Activated naive CD4-positive, alpha-beta T cell treated with anti-CD3 and anti-CD28 coated beads, Interleukin-2, amount 10 ng/mL, durations not matched to agents 5 hours and 36 hours (primary cell): Measurements from ENCODE around the gene SLC44A4. TPM values are rescaled to one million over a fixed set of nuclear protein-coding genes. Genes with fewer than 3 reads are reported as not detected.

Experiments used
- total RNA-seq, 2 experiments: library from RNA; stranded (reverse); gene quantifications; one replicate each; pipeline ENCODE4 v1.2.3, GENCODE V29; 2021

SLC44A4 gene
- total RNA-seq = not detected

GRCh38 chr6:31878726-31879125, at the start of gene SLC44A4:
Gene SLC44A4 (minus strand): TSS chr6:31878997. CDS start chr6:31878980, 17 bp downstream.

GRCh38 chr6:31927242-31927862, 48.6 kb upstream of the SLC44A4 start, which contains the start of gene C2:
Gene C2 (plus strand): TSS chr6:31927717. CDS start chr6:31927753, 36 bp downstream.

GRCh38 chr6:31901953-31902643, 23.3 kb upstream of the SLC44A4 start, which contains the start of gene ZBTB12:
Gene ZBTB12 (minus strand): TSS chr6:31902086. CDS start chr6:31901305, 781 bp downstream.

GRCh38 chr6:31897612-31898382, 19.0 kb upstream of the SLC44A4 start, which contains the start of gene EHMT2:
Gene EHMT2 (minus strand): TSS chr6:31897698. CDS start chr6:31897677, 21 bp downstream.

GRCh38 chr6:31862344-31863235, 16.2 kb downstream of the SLC44A4 start, which contains the start of gene NEU1:
Gene NEU1 (minus strand): TSS chr6:31862821. CDS start chr6:31862776, 45 bp downstream.

GRCh38 chr6:31827286-31828079, 51.3 kb downstream of the SLC44A4 start, which contains the start of gene HSPA1B:
Gene HSPA1B (plus strand): TSS chr6:31827738. CDS start chr6:31827951, 213 bp downstream.

GRCh38 chr6:31815025-31815838, 63.6 kb downstream of the SLC44A4 start, which contains the start of the genes HSPA1A and HSPA1L:
Gene HSPA1A (plus strand): TSS chr6:31815543. CDS start chr6:31815757, 214 bp downstream.
Gene HSPA1L (minus strand): TSS chr6:31815283. CDS start chr6:31811972, 3,311 bp downstream.

Other genes starting within 250 kb of the SLC44A4 start
- 100 to 1,000 TPM; 278 to 280 TPM for gene BAG6, start 226.3 kb downstream of the SLC44A4 start, total RNA-seq
- 1 to 10 TPM; 3.8 to 3.9 TPM for gene APOM, start 223.1 kb downstream of the SLC44A4 start, total RNA-seq
- 10 to 100 TPM; 23.6 to 24.2 TPM for gene C6orf47, start 218.2 kb downstream of the SLC44A4 start, total RNA-seq
- 10 to 100 TPM; 26.4 to 29.1 TPM for gene GPANK1, start 214.0 kb downstream of the SLC44A4 start, total RNA-seq
- gene CSNK2B, start 212.9 kb downstream of the SLC44A4 start, total RNA-seq = 100 to 1,000 TPM; 181 to 195 TPM
- gene LY6G5B, start 209.0 kb downstream of the SLC44A4 start, total RNA-seq = 10 to 100 TPM; 20.3 to 23.5 TPM
- 1 to 10 TPM; 1.8 to 2.2 TPM for gene LY6G5C, start 197.9 kb downstream of the SLC44A4 start, total RNA-seq
- gene ABHD16A, start 175.7 kb downstream of the SLC44A4 start, total RNA-seq = 10 to 100 TPM; 50.4 to 54.9 TPM
- not detected for gene LY6G6F, start 172.1 kb downstream of the SLC44A4 start, total RNA-seq
- gene LY6G6D, start 163.6 kb downstream of the SLC44A4 start, total RNA-seq = not detected
- not detected for gene LY6G6C, start 157.3 kb downstream of the SLC44A4 start, total RNA-seq
- under 1 TPM; 0.22 to 0.43 TPM for gene MPIG6B, start 155.6 kb downstream of the SLC44A4 start, total RNA-seq
- gene DDAH2, start 149.7 kb downstream of the SLC44A4 start, total RNA-seq = 10 to 100 TPM; 18.1 to 18.9 TPM
- 100 to 1,000 TPM; 534 to 538 TPM for gene CLIC1, start 142.5 kb downstream of the SLC44A4 start, total RNA-seq
- 10 to 100 TPM; 47.4 to 47.7 TPM for gene MSH5, start 139.0 kb downstream of the SLC44A4 start, total RNA-seq
- 10 to 100 TPM; 11.3 to 12.0 TPM for gene SAPCD1, start 116.3 kb downstream of the SLC44A4 start, total RNA-seq
- gene VWA7, start 101.7 kb downstream of the SLC44A4 start, total RNA-seq = 1 to 10 TPM; 3.8 to 3.9 TPM
- 10 to 100 TPM; 74.6 to 79.2 TPM for gene VARS1, start 83.2 kb downstream of the SLC44A4 start, total RNA-seq
- gene LSM2, start 72.0 kb downstream of the SLC44A4 start, total RNA-seq = 10 to 100 TPM; 72.5 to 75.6 TPM
- gene HSPA1L, start 63.7 kb downstream of the SLC44A4 start, total RNA-seq = 1 to 10 TPM; 3.7 to 3.8 TPM
- 10 to 100 TPM; 75.8 to 83.8 TPM for gene HSPA1A, start 63.5 kb downstream of the SLC44A4 start, total RNA-seq
- 10 to 100 TPM; 35.5 to 35.9 TPM for gene HSPA1B, start 51.3 kb downstream of the SLC44A4 start, total RNA-seq
- 10 to 100 TPM; 23.4 to 23.7 TPM for gene NEU1, start 16.2 kb downstream of the SLC44A4 start, total RNA-seq
- 10 to 100 TPM; 60.9 to 61.4 TPM for gene EHMT2, start 18.7 kb upstream of the SLC44A4 start, total RNA-seq
- 1 to 10 TPM; 1.5 to 2.4 TPM for gene ZBTB12, start 23.1 kb upstream of the SLC44A4 start, total RNA-seq
- gene C2, start 48.7 kb upstream of the SLC44A4 start, total RNA-seq = under 1 TPM; 0.51 to 0.93 TPM
- gene CFB, start 67.1 kb upstream of the SLC44A4 start, total RNA-seq = not detected
- gene NELFE, start 80.0 kb upstream of the SLC44A4 start, total RNA-seq = 10 to 100 TPM; 60.9 to 61.7 TPM
- 10 to 100 TPM; 71.6 to 77.8 TPM for gene SKIC2, start 80.2 kb upstream of the SLC44A4 start, total RNA-seq
- 10 to 100 TPM; 17.1 to 17.9 TPM for gene DXO, start 93.1 kb upstream of the SLC44A4 start, total RNA-seq
- gene C4A, start 103.1 kb upstream of the SLC44A4 start, total RNA-seq = 1 to 10 TPM; 4.2 to 6.2 TPM
- 1 to 10 TPM; 3.4 to 3.5 TPM for gene C4B, start 135.8 kb upstream of the SLC44A4 start, total RNA-seq
- not detected for gene CYP21A2, start 159.4 kb upstream of the SLC44A4 start, total RNA-seq
- 1 to 10 TPM; 4.8 to 6.6 TPM for gene TNXB, start 230.3 kb upstream of the SLC44A4 start, total RNA-seq
- 100 to 1,000 TPM; 125 to 139 TPM for gene ATF6B, start 249.2 kb upstream of the SLC44A4 start, total RNA-seq